Keratinocyte (primary cell): ENCODE measurements around the gene ATP5IF1. TPM values are rescaled to one million over a fixed set of nuclear protein-coding genes. Genes with fewer than 3 reads are reported as not detected.

Experiments used
- DNase-seq: peaks from one replicate; pipeline ENCODE4 v3.0.0-alpha.2; 2011; ENCODE audit warnings: low read depth, missing footprints, low spot score
- FAIRE-seq: peaks from 2 replicates; lab custom pipeline; 2011; peaks lifted over from hg19 to GRCh38; lab: Jason Lieb, UNC
- H2AFZ ChIP-seq: 2 replicates; pipeline ENCODE4 v1.6.0; 2012; ENCODE audit warnings: low read length, control low read depth, inconsistent platforms; ENCODE audit not compliant: control insufficient read depth
- H3K27ac ChIP-seq: 2 replicates; pipeline ENCODE4 v1.5.1; 2011; ENCODE audit warnings: low read length; ENCODE audit not compliant: control insufficient read depth, insufficient read depth
- H3K27me3 ChIP-seq: 3 replicates; pipeline ENCODE4 v1.6.0; 2011; ENCODE audit warnings: low read length; ENCODE audit not compliant: control insufficient read depth, insufficient read depth; ENCODE audit errors: extremely low read depth
- H3K36me3 ChIP-seq, 2 experiments: 2 replicates in 1 of 2; 3 replicates in 1 of 2; pipeline ENCODE4 v1.5.1; 2011; ENCODE audit warnings: low read length in 2 of 2, mild to moderate bottlenecking in 1 of 2; ENCODE audit not compliant: control insufficient read depth in 2 of 2, insufficient read depth in 2 of 2; ENCODE audit errors: extremely low read depth in 1 of 2
- H3K4me1 ChIP-seq: 3 replicates; pipeline ENCODE4 v1.5.1; 2011; ENCODE audit warnings: low read length; ENCODE audit not compliant: control insufficient read depth, insufficient read depth; ENCODE audit errors: extremely low read depth
- H3K4me2 ChIP-seq: 3 replicates; pipeline ENCODE4 v1.6.0; 2011; ENCODE audit warnings: low read depth, low read length; ENCODE audit not compliant: control insufficient read depth, insufficient read depth; ENCODE audit errors: extremely low read depth
- H3K4me3 ChIP-seq, 3 experiments: fragments of 200-600 bp in 1 of 3; sonication (generic) in 1 of 3; 2 replicates in 2 of 3; 3 replicates in 1 of 3; pipeline ENCODE4 v1.5.1; 2011 to 2016; ENCODE audit warnings: low read length in 3 of 3, mild to moderate bottlenecking in 3 of 3, control low read depth in 2 of 3, inconsistent platforms in 1 of 3, low read depth in 1 of 3, mixed read lengths in 1 of 3, mixed run types in 1 of 3, moderate library complexity in 1 of 3; ENCODE audit not compliant: control insufficient read depth in 2 of 3, insufficient read depth in 2 of 3; ENCODE audit errors: extremely low read depth in 1 of 3
- H3K79me2 ChIP-seq: 2 replicates; pipeline ENCODE4 v1.6.0; 2012; ENCODE audit warnings: low read length; ENCODE audit not compliant: control insufficient read depth, insufficient read depth
- H3K9ac ChIP-seq: 3 replicates; pipeline ENCODE4 v1.6.0; 2011; ENCODE audit warnings: low read length; ENCODE audit not compliant: control insufficient read depth, insufficient read depth; ENCODE audit errors: extremely low read depth
- H3K9me1 ChIP-seq: 3 replicates; pipeline ENCODE4 v1.6.0; 2011; ENCODE audit warnings: low read length; ENCODE audit not compliant: control insufficient read depth, insufficient read depth; ENCODE audit errors: extremely low read depth
- H3K9me3 ChIP-seq: 2 replicates; pipeline ENCODE4 v1.5.1; 2012; ENCODE audit warnings: low read depth, low read length; ENCODE audit not compliant: control insufficient read depth
- H4K20me1 ChIP-seq: 3 replicates; pipeline ENCODE4 v1.6.0; 2011; ENCODE audit warnings: low read length; ENCODE audit not compliant: control insufficient read depth, insufficient read depth; ENCODE audit errors: extremely low read depth
- CTCF ChIP-seq, 3 experiments: IDR thresholded peaks in 1 of 3; conservative IDR thresholded peaks in 1 of 3; optimal IDR thresholded peaks in 1 of 3; 2 replicates in 2 of 3; 3 replicates in 1 of 3; pipeline versions ENCODE3 to v1.5.1; 2011; ENCODE audit warnings: low read length in 3 of 3, mild to moderate bottlenecking in 3 of 3, moderate library complexity in 2 of 3, control low read depth in 1 of 3, inconsistent platforms in 1 of 3; ENCODE audit not compliant: insufficient read depth in 2 of 3; ENCODE audit errors: extremely low read depth in 1 of 3
- EZH2 ChIP-seq: IDR thresholded peaks from one replicate; pipeline ENCODE4 v1.6.1; 2012; ENCODE audit warnings: inconsistent platforms, mild to moderate bottlenecking, low read length, moderate library complexity
- dilution Hi-C: fragments of 300-500 bp; cut with MboI; formaldehyde crosslinking; loops from one replicate; pipeline ENCODE4 v1.7.0; 2020; ENCODE audit warnings: low sequenced_read_pairs; ENCODE audit not compliant: extremely low pct_ligation_motif_present
- polyA plus RNA-seq, 5 experiments: library from polyadenylated mRNA; depleted of rRNA in 3 of 5; stranded (reverse) in 3 of 5; stranded (forward) in 1 of 5; unstranded in 1 of 5; fragments of >200 nt; gene quantifications; 1 replicate in 1 of 5; 2 replicates in 3 of 5; 3 replicates in 1 of 5; pipeline versions ENCODE4 v1.2.1 to v1.2.3, GENCODE V29; 2011 to 2012; ENCODE audit warnings: missing spikeins in 2 of 5, low read depth in 1 of 5, low replicate concordance in 1 of 5

Gene ATP5IF1
- polyA plus RNA-seq, 1 donor (not counting 4 experiments of a cell fraction or from before 2014, with no cell fraction given), result 332 TPM

- FAIRE-seq (no peak), DNase-seq (no peak)
- no peaks in the 10 kb centered on the region for H3K79me2 ChIP-seq
- no peaks in the 10 kb centered on the region for H3K9me1 ChIP-seq
- no peak overlapping the region for H3K9ac ChIP-seq
- no peaks in the 10 kb centered on the region for H3K9me3 ChIP-seq
- H3K4me2 ChIP-seq, result peak overlapping the region; percentile 34
- H3K27me3 ChIP-seq, result no peaks in the 10 kb centered on the region
- peaks cover 32% of the 10 kb centered on the region for H3K4me1 ChIP-seq
- no peak overlapping the region for H3K27ac ChIP-seq
- no peaks in the 10 kb centered on the region for H3K36me3 ChIP-seq
- peak overlapping the region in 1 of 3 experiments; percentile 2 for H3K4me3 ChIP-seq
- dilution Hi-C loops, result no loop called here
- peak overlapping the region; percentile 45 for H2AFZ ChIP-seq
- no peak for TF ChIP-seq EZH2
- no peak for TF ChIP-seq CTCF (optimal IDR thresholded peaks at IDR 0.05 in 1 of 3, IDR thresholded peaks at IDR 0.05 in 1 of 3, conservative IDR thresholded peaks at IDR 0.05 in 1 of 3; ENCODE audit: extremely low read depth in 1 of 3, insufficient read depth in 2 of 3, low read length in 3 of 3)
- H4K20me1 ChIP-seq, result no peaks in the 10 kb centered on the region
These were observed 44.8 kb upstream of the ATP5IF1 start for GRCh38 chr1:28190996-28191645.

- peak overlapping the region; percentile 93 for H3K4me2 ChIP-seq
- H3K9me3 ChIP-seq, result no peaks in the 10 kb centered on the region
- DNase-seq (peak; percentile 93), FAIRE-seq (peak; percentile 98)
- TF ChIP-seq EZH2, result no peak
- no peak for TF ChIP-seq CTCF (optimal IDR thresholded peaks at IDR 0.05 in 1 of 3, IDR thresholded peaks at IDR 0.05 in 1 of 3, conservative IDR thresholded peaks at IDR 0.05 in 1 of 3; ENCODE audit: extremely low read depth in 1 of 3, insufficient read depth in 2 of 3, low read length in 3 of 3)
- H3K36me3 ChIP-seq, result peaks cover 1 to 2% of the 10 kb centered on the region in 2 experiments
- H3K27ac ChIP-seq, result peak overlapping the region; percentile 62
- peak overlapping the region; percentile 45 to 70 (median 56) for H3K4me3 ChIP-seq
- no peaks in the 10 kb centered on the region for H3K9me1 ChIP-seq
- peak overlapping the region; percentile 45 for H2AFZ ChIP-seq
- H3K4me1 ChIP-seq, result peaks cover 51% of the 10 kb centered on the region
- H3K9ac ChIP-seq, result peak overlapping the region; percentile 69
- no peaks in the 10 kb centered on the region for H4K20me1 ChIP-seq
- H3K27me3 ChIP-seq, result no peaks in the 10 kb centered on the region
- dilution Hi-C loops, result no loop called here
- H3K79me2 ChIP-seq, result no peaks in the 10 kb centered on the region
These were observed 42.2 kb upstream of the ATP5IF1 start for GRCh38 chr1:28193701-28194161.
